ENCODE measurements around the gene CD247.

Gene CD247

GRCh38 chr1:167516404-167517388 lies 1.6 kb downstream of the CD247 start:
- DNase-seq: no peak
- intact Hi-C loops (cut with DNase I): no loop called here

GRCh38 chr1:167515893-167516321 lies 2.4 kb downstream of the CD247 start:
- intact Hi-C loops (cut with DNase I): no loop called here
- no peak for DNase-seq

- no peak for DNase-seq
Measured at GRCh38 chr1:167515461-167515860, 2.9 kb downstream of the CD247 start.

GRCh38 chr1:167514288-167514687 lies 4.0 kb downstream of the CD247 start:
- no peak for DNase-seq
- intact Hi-C loops (cut with DNase I): no loop called here

More at GRCh38 chr1:167515461-167515860, 2.9 kb downstream of the CD247 start:
- intact Hi-C loops (cut with DNase I): no loop called here

GRCh38 chr1:167512046-167512654 lies 6.2 kb downstream of the CD247 start:
- DNase-seq: no peak
- intact Hi-C loops (cut with DNase I): no loop called here

GRCh38 chr1:167511374-167511986 lies 6.8 kb downstream of the CD247 start:
- peak in 1 of 42 donors; percentile 14 for DNase-seq
- intact Hi-C loops (cut with DNase I): no loop called here

GRCh38 chr1:167510881-167511280 lies 7.4 kb downstream of the CD247 start:
- intact Hi-C loops (cut with DNase I): no loop called here
- peak in 1 of 42 donors; percentile 1 for DNase-seq

- intact Hi-C loops (cut with DNase I): no loop called here
- DNase-seq: peak in 1 of 42 donors; percentile 11
Measured at GRCh38 chr1:167510244-167510643, 8.1 kb downstream of the CD247 start.

GRCh38 chr1:167509587-167509986 lies 8.7 kb downstream of the CD247 start:
- intact Hi-C loops (cut with DNase I): no loop called here
- DNase-seq: no peak

- intact Hi-C loops (cut with DNase I): no loop called here
- DNase-seq: no peak
Measured at GRCh38 chr1:167507719-167508118, 10.6 kb downstream of the CD247 start.

GRCh38 chr1:167504467-167504827 lies 13.9 kb downstream of the CD247 start:
- DNase-seq: peak in 1 of 42 donors; percentile 0
- intact Hi-C loops (cut with DNase I): no loop called here

GRCh38 chr1:167503626-167504466 lies 14.5 kb downstream of the CD247 start:
- intact Hi-C loops (cut with DNase I): no loop called here

GRCh38 chr1:167502719-167503462 lies 15.4 kb downstream of the CD247 start:
- intact Hi-C loops (cut with DNase I): no loop called here
- DNase-seq: peak in 1 of 42 donors; percentile 2

More at GRCh38 chr1:167503626-167504466, 14.5 kb downstream of the CD247 start:
- peak in 1 of 42 donors; percentile 7 for DNase-seq

GRCh38 chr1:167502192-167502551 lies 16.2 kb downstream of the CD247 start:
- no peak for DNase-seq
- intact Hi-C loops (cut with DNase I): no loop called here

GRCh38 chr1:167501515-167502191 lies 16.7 kb downstream of the CD247 start:
- intact Hi-C loops (cut with DNase I): no loop called here
- peak in 2 of 42 donors; percentile 13 to 28 for DNase-seq

GRCh38 chr1:167500283-167500860 lies 18.0 kb downstream of the CD247 start:
- DNase-seq: peak in 6 of 42 donors; percentile 9 to 42 (median 13)
- intact Hi-C loops (cut with DNase I): no loop called here

GRCh38 chr1:167499664-167500101 lies 18.6 kb downstream of the CD247 start:
- intact Hi-C loops (cut with DNase I): no loop called here
- DNase-seq: peak in 22 of 42 donors; percentile 18 to 62 (median 34)
